Mesendoderm (in vitro differentiated cells): ENCODE measurements around the gene ABTB2.

ENCODE experiments used
- DNase-seq: peaks from one replicate; pipeline ENCODE4 v3.0.0; 2013
- H2AK5ac ChIP-seq: 2 replicates; pipeline ENCODE4 v1.6.1; 2013; ENCODE audit warnings: low read length, inconsistent platforms
- H2BK120ac ChIP-seq: 2 replicates; pipeline ENCODE4 v1.6.1; 2013; ENCODE audit warnings: low read depth, mild to moderate bottlenecking, low read length, moderate library complexity, mixed read lengths
- H2BK15ac ChIP-seq: replicated peaks from 2 replicates; pipeline ENCODE4 v1.6.1; 2013; ENCODE audit warnings: low read depth, mild to moderate bottlenecking, moderate library complexity
- H2BK5ac ChIP-seq: 2 replicates; pipeline ENCODE4 v1.6.1; 2013; ENCODE audit warnings: low read length, inconsistent platforms
- H3K18ac ChIP-seq: 2 replicates; pipeline ENCODE4 v1.6.1; 2013; ENCODE audit warnings: mild to moderate bottlenecking, low read length, mixed read lengths
- H3K23ac ChIP-seq: one replicate; pipeline ENCODE4 v1.6.1; 2013; ENCODE audit warnings: low read length
- H3K27ac ChIP-seq: 2 replicates; pipeline ENCODE4 v1.5.1; 2013; ENCODE audit warnings: low read depth, mild to moderate bottlenecking, inconsistent platforms, low read length, moderate library complexity
- H3K27me3 ChIP-seq: 2 replicates; pipeline ENCODE4 v1.6.1; 2013; ENCODE audit warnings: low read length, control low read depth, mild to moderate bottlenecking, inconsistent platforms; ENCODE audit not compliant: insufficient read depth, poor library complexity
- H3K36me3 ChIP-seq: 2 replicates; pipeline ENCODE4 v1.6.1; 2013; ENCODE audit warnings: low read length, inconsistent platforms; ENCODE audit not compliant: control insufficient read depth, insufficient read depth
- H3K4ac ChIP-seq: one replicate; pipeline ENCODE4 v1.6.1; 2013; ENCODE audit warnings: low read depth, mild to moderate bottlenecking, low read length, moderate library complexity
- H3K4me1 ChIP-seq: 2 replicates; pipeline ENCODE4 v1.6.1; 2013; ENCODE audit warnings: low read depth, low read length, inconsistent platforms; ENCODE audit not compliant: control insufficient read depth
- H3K4me2 ChIP-seq: 2 replicates; pipeline ENCODE4 v1.6.1; 2013; ENCODE audit warnings: low read length
- H3K4me3 ChIP-seq: 2 replicates; pipeline ENCODE4 v1.5.1; 2013; ENCODE audit warnings: mild to moderate bottlenecking, low read length
- H3K56ac ChIP-seq: one replicate; pipeline ENCODE4 v1.6.1; 2013; ENCODE audit warnings: low read length
- H3K79me1 ChIP-seq: 2 replicates; pipeline ENCODE4 v1.6.1; 2013; ENCODE audit warnings: low read length, inconsistent platforms
- H3K79me2 ChIP-seq: 2 replicates; pipeline ENCODE4 v1.6.1; 2013; ENCODE audit warnings: mild to moderate bottlenecking, low read length; ENCODE audit not compliant: control insufficient read depth, insufficient read depth
- H3K9ac ChIP-seq: 2 replicates; pipeline ENCODE4 v1.6.1; 2013; ENCODE audit warnings: low read length, inconsistent platforms
- H4K5ac ChIP-seq: one replicate; pipeline ENCODE4 v1.6.1; 2013; ENCODE audit warnings: low read length
- H4K8ac ChIP-seq: one replicate; pipeline ENCODE4 v1.6.1; 2013; ENCODE audit warnings: low read depth, mild to moderate bottlenecking, control low read depth, low read length, moderate library complexity
- WGBS: extraction: QIAGEN DNeasy Blood & Tissue Kit; methylation state at CpG from one replicate; pipeline ENCODE4 v1.1.7; 2013; ENCODE audit warnings: low lambda C conversion rate, missing lambda C conversion rate; ENCODE audit not compliant: insufficient coverage; ENCODE audit errors: extremely low coverage; 5-methylcytosine and 5-hydroxymethylcytosine counted together

The ABTB2 gene

DNA sequence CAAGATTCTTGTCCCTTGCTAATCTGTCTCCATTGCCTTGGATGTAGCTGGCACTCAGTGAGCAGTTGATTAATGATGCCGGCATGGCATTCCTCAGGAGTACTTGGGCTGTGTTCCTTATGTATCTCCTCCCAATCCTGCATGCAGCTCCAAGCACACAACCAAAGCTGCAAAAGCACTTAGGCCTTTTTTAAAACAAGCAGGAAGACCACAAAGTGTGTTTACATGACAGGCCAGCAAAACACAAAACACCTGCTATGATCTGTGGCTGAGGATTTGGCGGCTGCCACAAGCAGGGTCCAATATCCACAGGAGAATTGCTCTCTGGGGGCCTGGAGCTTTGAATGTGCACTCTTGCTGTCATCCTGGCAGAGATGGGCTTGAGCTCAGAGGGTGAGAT, 8.9 kb downstream of the ABTB2 start:
- H3K27ac ChIP-seq = no peak overlapping the region
- no peak overlapping the region for H2BK5ac ChIP-seq
- H2AK5ac ChIP-seq = no peak overlapping the region
- H3K18ac ChIP-seq = no peak overlapping the region
- H3K4me2 ChIP-seq = no peak overlapping the region
- H3K4me1 ChIP-seq = no peaks in the 10 kb centered on the region
- H3K4me3 ChIP-seq = no peak overlapping the region
- no peak overlapping the region for H3K9ac ChIP-seq
- DNase-seq = no peak
- no peak overlapping the region for H3K23ac ChIP-seq
- no peak overlapping the region for H3K56ac ChIP-seq
- no peak overlapping the region for H2BK120ac ChIP-seq
- no peak overlapping the region for H3K4ac ChIP-seq
- no CpG with 5 or more reads among the region's 2 CpGs for WGBS
- no peaks in the 10 kb centered on the region for H3K79me1 ChIP-seq
- no peaks in the 10 kb centered on the region for H3K27me3 ChIP-seq
- H4K8ac ChIP-seq = no peak overlapping the region
- H4K5ac ChIP-seq = no peak overlapping the region
- H2BK15ac ChIP-seq = no peak overlapping the region
- H3K79me2 ChIP-seq = no peaks in the 10 kb centered on the region
- H3K36me3 ChIP-seq = no peaks in the 10 kb centered on the region

DNA sequence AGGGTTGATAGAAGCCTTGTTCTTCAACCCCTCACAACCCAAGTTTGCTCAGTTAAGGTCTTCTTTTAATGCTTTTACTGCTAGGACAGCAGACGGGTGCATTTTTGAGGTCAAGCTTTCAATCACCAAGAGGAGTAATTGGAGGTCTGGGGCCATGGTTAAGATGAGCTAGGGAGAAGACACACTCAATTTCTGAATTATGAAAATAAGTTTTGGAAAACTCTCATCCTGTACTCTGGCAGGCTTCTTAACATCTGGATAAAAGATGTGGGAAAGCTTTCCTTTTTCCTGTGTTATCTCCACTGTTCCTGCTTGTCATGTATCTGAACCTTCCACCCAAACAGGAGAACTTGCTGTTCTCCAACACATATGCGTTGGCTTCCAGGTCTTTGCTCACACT, 9.7 kb downstream of the ABTB2 start:
- H3K79me1 ChIP-seq = no peaks in the 10 kb centered on the region
- no peak overlapping the region for H3K18ac ChIP-seq
- H3K79me2 ChIP-seq = no peaks in the 10 kb centered on the region
- no peak overlapping the region for H4K8ac ChIP-seq
- no peak overlapping the region for H2BK15ac ChIP-seq
- no peak overlapping the region for H3K56ac ChIP-seq
- no peaks in the 10 kb centered on the region for H3K4me1 ChIP-seq
- no peak overlapping the region for H3K4me2 ChIP-seq
- H3K27ac ChIP-seq = no peak overlapping the region
- no peak for DNase-seq
- H3K27me3 ChIP-seq = no peaks in the 10 kb centered on the region
- H2BK5ac ChIP-seq = no peak overlapping the region
- H3K23ac ChIP-seq = no peak overlapping the region
- WGBS = no CpG with 5 or more reads among the region's 2 CpGs
- no peak overlapping the region for H3K4me3 ChIP-seq
- no peaks in the 10 kb centered on the region for H3K36me3 ChIP-seq
- no peak overlapping the region for H3K9ac ChIP-seq
- no peak overlapping the region for H2BK120ac ChIP-seq
- H2AK5ac ChIP-seq = no peak overlapping the region
- H4K5ac ChIP-seq = no peak overlapping the region
- no peak overlapping the region for H3K4ac ChIP-seq

DNA sequence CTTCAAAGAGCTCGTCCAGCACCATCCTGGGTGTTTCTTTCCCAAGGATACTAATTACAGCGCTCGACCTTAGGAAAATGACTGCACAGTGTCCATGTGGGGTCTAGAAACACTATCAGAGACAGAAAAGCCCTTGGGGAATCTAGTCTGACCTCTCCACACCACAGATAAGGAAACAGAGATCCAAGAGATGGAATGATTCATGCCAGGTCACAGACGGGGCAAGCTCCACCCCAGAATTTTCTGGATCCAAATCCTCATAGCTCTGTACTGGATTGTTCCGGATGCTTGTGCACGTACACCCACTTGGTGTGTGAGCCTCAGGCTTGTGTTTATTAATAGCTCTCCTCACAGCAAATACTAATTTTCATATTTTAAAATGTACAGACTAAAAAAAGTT, 11.3 kb downstream of the ABTB2 start:
- Histone ChIP-seq H3K27me3 (no peaks in the 10 kb centered on the region), H3K18ac (no peak overlapping the region), H3K79me1 (no peaks in the 10 kb centered on the region), H3K23ac (no peak overlapping the region), H2AK5ac (no peak overlapping the region), H3K79me2 (no peaks in the 10 kb centered on the region), H4K8ac (no peak overlapping the region), H3K4ac (no peak overlapping the region), H2BK15ac (no peak overlapping the region), H4K5ac (no peak overlapping the region), H3K36me3 (no peaks in the 10 kb centered on the region), H2BK5ac (no peak overlapping the region), H3K4me2 (no peak overlapping the region), H3K56ac (no peak overlapping the region), H3K4me3 (no peak overlapping the region), H2BK120ac (no peak overlapping the region), H3K27ac (no peak overlapping the region), H3K9ac (no peak overlapping the region), H3K4me1 (no peaks in the 10 kb centered on the region)
- no peak for DNase-seq
- no CpG with 5 or more reads among the region's 6 CpGs for WGBS

DNA sequence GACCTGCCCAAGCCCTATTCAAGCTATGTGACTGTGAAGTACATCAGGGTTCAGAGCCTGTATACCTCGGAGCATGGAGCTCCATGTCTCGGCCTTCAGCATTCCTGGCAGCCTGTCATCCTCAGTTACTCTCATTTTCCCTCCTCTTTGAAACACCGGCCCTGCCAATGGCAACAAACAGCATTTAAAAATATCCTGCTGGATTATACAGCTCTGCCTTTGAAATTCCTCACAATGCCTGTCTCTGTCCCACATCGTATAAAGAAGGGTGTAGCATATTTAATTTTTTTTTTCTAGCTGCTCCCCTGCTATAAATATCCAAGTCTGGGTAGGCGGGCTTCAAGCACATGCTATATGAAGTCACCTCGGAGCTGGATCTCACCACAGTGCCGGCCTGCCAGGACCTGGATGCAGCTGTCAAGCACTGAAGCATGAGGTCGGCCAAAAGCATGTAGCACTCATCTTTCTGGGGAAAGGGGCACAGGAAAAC, 11.8 kb downstream of the ABTB2 start:
- H4K5ac ChIP-seq = no peak overlapping the region
- no peak overlapping the region for H3K27ac ChIP-seq
- no peak overlapping the region for H3K56ac ChIP-seq
- H2BK15ac ChIP-seq = no peak overlapping the region
- H3K18ac ChIP-seq = no peak overlapping the region
- WGBS = no CpG with 5 or more reads among the region's 8 CpGs
- H2BK5ac ChIP-seq = no peak overlapping the region
- H3K27me3 ChIP-seq = no peaks in the 10 kb centered on the region
- no peak overlapping the region for H3K4me2 ChIP-seq
- no peaks in the 10 kb centered on the region for H3K36me3 ChIP-seq
- no peak overlapping the region for H3K4ac ChIP-seq
- H3K79me2 ChIP-seq = no peaks in the 10 kb centered on the region
- H2AK5ac ChIP-seq = no peak overlapping the region
- no peak overlapping the region for H3K9ac ChIP-seq
- DNase-seq = no peak
- no peak overlapping the region for H4K8ac ChIP-seq
- H3K4me3 ChIP-seq = no peak overlapping the region
- no peak overlapping the region for H3K23ac ChIP-seq
- H3K4me1 ChIP-seq = no peaks in the 10 kb centered on the region
- H3K79me1 ChIP-seq = no peaks in the 10 kb centered on the region
- H2BK120ac ChIP-seq = no peak overlapping the region

DNA sequence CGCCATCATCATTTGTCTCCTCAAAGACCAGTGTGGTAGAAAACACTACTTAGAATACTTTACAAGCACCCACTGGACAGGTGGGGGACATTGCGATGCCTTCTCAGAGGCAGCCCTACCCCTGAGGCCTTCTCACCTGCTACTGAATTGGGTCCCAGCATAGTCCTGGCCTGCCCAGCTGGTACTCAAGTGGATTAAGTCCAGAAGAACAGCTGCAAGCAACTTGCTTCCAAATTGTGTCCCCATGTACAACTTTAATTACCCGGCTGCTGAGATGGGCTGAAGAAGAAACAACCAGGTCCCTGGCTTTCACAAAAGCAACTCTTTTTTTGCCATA, 12.3 kb downstream of the ABTB2 start:
- no peak overlapping the region for H3K27ac ChIP-seq
- no peak overlapping the region for H2BK15ac ChIP-seq
- no peaks in the 10 kb centered on the region for H3K79me1 ChIP-seq
- no peak for DNase-seq
- H3K36me3 ChIP-seq = no peaks in the 10 kb centered on the region
- no CpG with 5 or more reads among the region's 3 CpGs for WGBS
- H3K27me3 ChIP-seq = no peaks in the 10 kb centered on the region
- no peak overlapping the region for H3K9ac ChIP-seq
- H3K4ac ChIP-seq = no peak overlapping the region
- H3K79me2 ChIP-seq = no peaks in the 10 kb centered on the region
- H3K4me3 ChIP-seq = no peak overlapping the region
- no peak overlapping the region for H3K18ac ChIP-seq
- H2AK5ac ChIP-seq = no peak overlapping the region
- no peak overlapping the region for H4K8ac ChIP-seq
- H2BK5ac ChIP-seq = no peak overlapping the region
- no peak overlapping the region for H3K56ac ChIP-seq
- H3K4me2 ChIP-seq = no peak overlapping the region
- H3K4me1 ChIP-seq = no peaks in the 10 kb centered on the region
- no peak overlapping the region for H3K23ac ChIP-seq
- no peak overlapping the region for H4K5ac ChIP-seq
- H2BK120ac ChIP-seq = no peak overlapping the region

- Histone ChIP-seq H2AK5ac (no peak overlapping the region), H4K8ac (no peak overlapping the region), H2BK5ac (no peak overlapping the region), H3K27me3 (no peaks in the 10 kb centered on the region), H3K18ac (no peak overlapping the region), H2BK120ac (no peak overlapping the region), H3K36me3 (no peaks in the 10 kb centered on the region), H3K23ac (no peak overlapping the region), H3K27ac (no peak overlapping the region), H3K4me2 (no peak overlapping the region), H3K56ac (no peak overlapping the region), H4K5ac (no peak overlapping the region), H2BK15ac (no peak overlapping the region), H3K4me1 (no peaks in the 10 kb centered on the region), H3K9ac (no peak overlapping the region), H3K79me1 (no peaks in the 10 kb centered on the region), H3K4me3 (no peak overlapping the region), H3K79me2 (no peaks in the 10 kb centered on the region), H3K4ac (no peak overlapping the region)
- DNase-seq = no peak
- no CpG with 5 or more reads among the region's 8 CpGs for WGBS
Observed at GRCh38 chr11:34344768-34345539, 12.9 kb downstream of the ABTB2 start.
